Measurements from ENCODE around the gene DNASE1L1. TPM values are rescaled to one million over a fixed set of nuclear protein-coding genes. Genes with fewer than 3 reads are reported as not detected.

DNASE1L1 gene
- total and polyA plus RNA-seq, 5 donors from 2014 or later: 12.2 to 29.7 (median 19.9) TPM

DNA sequence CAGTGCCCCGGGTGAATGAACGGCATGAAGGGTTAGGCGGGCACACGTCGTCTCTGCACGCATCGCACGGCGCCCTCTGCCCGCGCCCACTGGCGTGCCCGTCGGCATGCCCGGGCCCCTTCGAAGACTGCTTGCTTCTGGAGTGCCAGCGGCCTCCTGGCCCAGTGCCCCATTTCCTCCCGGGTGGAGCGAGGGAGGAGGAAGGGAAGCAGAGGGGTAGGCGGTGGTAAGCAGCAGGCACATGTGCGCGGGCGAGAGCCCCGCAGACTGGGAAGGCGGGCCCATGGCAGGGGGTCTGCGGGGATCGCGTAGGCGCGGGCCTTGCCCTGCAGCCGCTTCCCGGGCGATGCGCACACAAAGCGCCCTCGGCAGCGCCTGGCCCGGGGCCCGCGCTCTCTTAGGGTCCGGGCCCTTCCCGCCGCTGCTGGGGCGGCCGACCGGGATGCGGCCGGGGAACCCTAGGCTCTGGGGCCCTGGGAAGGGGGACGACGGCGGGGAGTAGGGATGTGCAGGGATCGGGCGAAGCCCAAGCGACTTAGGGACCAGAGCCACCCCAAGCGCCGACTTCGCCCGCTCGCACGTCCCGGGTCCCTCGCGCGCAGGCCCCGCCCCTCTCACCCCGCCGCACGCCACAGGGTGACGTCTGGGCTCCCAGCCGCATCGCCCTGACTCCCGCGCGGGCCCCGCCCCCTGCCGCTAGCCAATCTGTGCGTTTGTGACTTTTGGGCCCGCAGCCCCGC, 30.8 kb downstream of the DNASE1L1 start:
- ATAC-seq (ENCODE audit: low read depth in 2 of 2) (no peak), DNase-seq (peak in 1 of 3 donors; percentile 50)
- H3K27me3 ChIP-seq (ENCODE audit: control insufficient read depth, insufficient read depth, low read length): no peaks in the 10 kb centered on the region
- H3K27me3 Mint-ChIP-seq: no peaks in the 10 kb centered on the region
- peak overlapping the region; percentile 49 to 90 (median 71) for H3K27ac Mint-ChIP-seq
- peaks cover 4% of the 10 kb centered on the region for H3K36me3 ChIP-seq (ENCODE audit: control insufficient read depth, insufficient read depth, low read length)
- H3K36me3 Mint-ChIP-seq: no peaks in the 10 kb centered on the region
- peaks cover 0 to 28% (median 3%) of the 10 kb centered on the region in 4 donors for H3K4me1 Mint-ChIP-seq
- H3K9me3 Mint-ChIP-seq: peaks cover 0 to 2% (median 0%) of the 10 kb centered on the region in 7 donors
- H3K4me3 Mint-ChIP-seq: peak overlapping the region; percentile 68 to 93 (median 85)
- no peaks in the 10 kb centered on the region for H3K9me3 ChIP-seq (ENCODE audit: control insufficient read depth in 2 of 2, low read length in 2 of 2)
- H3K4me3 ChIP-seq (ENCODE audit: low read depth, low read length): no peak overlapping the region
- peaks cover 39% of the 10 kb centered on the region for H3K4me1 ChIP-seq (ENCODE audit: control insufficient read depth, insufficient read depth, low read length, poor library complexity, severe bottlenecking)
- peak overlapping the region; percentile 95 for H3K27ac ChIP-seq (ENCODE audit: insufficient read depth, low read length, poor library complexity, severe bottlenecking)

- Histone ChIP-seq H3K9me3 (ENCODE audit: control insufficient read depth in 2 of 2, low read length in 2 of 2) (no peaks in the 10 kb centered on the region), H3K4me1 (ENCODE audit: control insufficient read depth, insufficient read depth, low read length, poor library complexity, severe bottlenecking) (peaks cover 51% of the 10 kb centered on the region), H3K27me3 (ENCODE audit: control insufficient read depth, insufficient read depth, low read length) (no peaks in the 10 kb centered on the region), H3K4me3 (ENCODE audit: low read depth, low read length) (no peak overlapping the region), H3K36me3 (ENCODE audit: control insufficient read depth, insufficient read depth, low read length) (peaks cover 4% of the 10 kb centered on the region), H3K27ac (ENCODE audit: insufficient read depth, low read length, poor library complexity, severe bottlenecking) (peak overlapping the region; percentile 95)
- no peaks in the 10 kb centered on the region for H3K27me3 Mint-ChIP-seq
- H3K4me3 Mint-ChIP-seq: peak overlapping the region in 2 of 4 donors; percentile 47 to 93
- DNase-seq (no peak), ATAC-seq (ENCODE audit: low read depth in 2 of 2) (no peak)
- no peaks in the 10 kb centered on the region for H3K36me3 Mint-ChIP-seq
- peak overlapping the region in 2 of 3 donors; percentile 49 to 52 for H3K27ac Mint-ChIP-seq
- H3K4me1 Mint-ChIP-seq: peaks cover 0 to 38% (median 8%) of the 10 kb centered on the region in 4 donors
- peaks cover 0 to 2% (median 0%) of the 10 kb centered on the region in 7 donors for H3K9me3 Mint-ChIP-seq
Observed at GRCh38 chrX:154376774-154377173, 32.3 kb downstream of the DNASE1L1 start.

- Histone ChIP-seq H3K4me3 (ENCODE audit: low read depth, low read length) (no peak overlapping the region), H3K27ac (ENCODE audit: insufficient read depth, low read length, poor library complexity, severe bottlenecking) (peak overlapping the region; percentile 5), H3K36me3 (ENCODE audit: control insufficient read depth, insufficient read depth, low read length) (no peaks in the 10 kb centered on the region), H3K4me1 (ENCODE audit: control insufficient read depth, insufficient read depth, low read length, poor library complexity, severe bottlenecking) (peaks cover 48% of the 10 kb centered on the region), H3K27me3 (ENCODE audit: control insufficient read depth, insufficient read depth, low read length) (no peaks in the 10 kb centered on the region), H3K9me3 (ENCODE audit: control insufficient read depth in 2 of 2, low read length in 2 of 2) (no peaks in the 10 kb centered on the region)
- Mint-ChIP-seq H3K36me3 (no peaks in the 10 kb centered on the region), H3K4me1 (peaks cover 0 to 30% (median 7%) of the 10 kb centered on the region in 4 donors), H3K27ac (no peak overlapping the region), H3K27me3 (no peaks in the 10 kb centered on the region), H3K4me3 (peak overlapping the region in 2 of 4 donors; percentile 8 to 13), H3K9me3 (peaks cover 0 to 2% (median 0%) of the 10 kb centered on the region in 7 donors)
- DNase-seq (no peak), ATAC-seq (ENCODE audit: low read depth in 2 of 2) (no peak)
Observed at GRCh38 chrX:154375156-154375504, 33.9 kb downstream of the DNASE1L1 start.

DNA sequence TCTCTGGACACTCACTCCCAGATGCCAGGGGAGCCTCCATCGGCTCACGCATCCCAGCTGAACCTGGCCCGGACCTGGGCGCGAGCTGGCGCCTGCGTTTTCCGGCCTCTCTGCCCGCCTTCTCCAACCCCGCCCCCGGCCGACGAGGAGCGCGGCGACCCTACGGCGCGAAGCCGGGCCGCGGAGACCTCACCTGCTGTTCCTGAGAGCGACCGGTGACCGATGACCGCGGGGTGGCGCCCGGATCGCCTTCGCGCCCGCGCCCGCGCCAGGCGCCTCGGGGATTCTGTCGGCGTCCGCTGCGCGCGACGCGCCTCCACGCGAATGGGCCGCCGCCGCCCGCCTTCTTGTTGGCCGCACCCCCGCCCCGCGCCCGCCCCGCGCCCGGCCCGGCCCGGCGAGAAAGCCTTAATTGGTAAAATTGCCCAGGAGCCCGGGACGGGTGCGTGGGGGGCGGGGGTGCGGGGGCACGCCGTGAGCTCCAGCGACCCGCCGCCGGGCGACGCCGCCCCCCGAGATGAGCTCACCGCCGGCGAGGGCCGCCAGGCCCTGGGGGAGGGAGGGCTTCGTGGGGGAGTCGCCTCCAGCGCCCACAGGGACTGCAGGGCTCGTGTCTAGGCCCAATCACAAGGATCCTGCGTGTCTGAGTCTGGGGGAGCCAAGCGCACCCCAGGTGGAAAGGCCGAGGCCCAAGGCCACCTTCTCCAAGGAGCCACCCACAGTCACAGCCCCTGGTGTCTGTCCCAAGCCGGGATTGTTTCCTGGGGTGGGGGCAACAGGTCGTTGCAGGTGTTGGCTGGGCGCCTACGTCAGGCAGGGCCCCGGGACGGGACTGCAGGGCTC, 34.5 kb downstream of the DNASE1L1 start, which contains the start of gene FLNA:
TSS of gene FLNA (minus strand) at position 322 of the 843 bp plus-strand sequence. CDS start 3,389 bp downstream, outside the sequence.
- DNase-seq: peak in 1 of 3 donors; percentile 34
- H3K4me3 Mint-ChIP-seq: peak within 1 kb of the TSS; percentile 73 to 100 (median 82)
- Histone ChIP-seq H3K9me3 (ENCODE audit: control insufficient read depth in 2 of 2, low read length in 2 of 2) (no peaks in the 10 kb centered on the region), H3K4me3 (ENCODE audit: low read depth, low read length) (peak within 1 kb of the TSS; percentile 13), H3K27ac (ENCODE audit: insufficient read depth, low read length, poor library complexity, severe bottlenecking) (peak within 1 kb of the TSS; percentile 5), H3K36me3 (ENCODE audit: control insufficient read depth, insufficient read depth, low read length) (no peaks in the 10 kb centered on the region), H3K4me1 (ENCODE audit: control insufficient read depth, insufficient read depth, low read length, poor library complexity, severe bottlenecking) (peaks cover 49% of the 10 kb centered on the region), H3K27me3 (ENCODE audit: control insufficient read depth, insufficient read depth, low read length) (no peaks in the 10 kb centered on the region)
- peaks cover 0 to 32% (median 7%) of the 10 kb centered on the region in 4 donors for H3K4me1 Mint-ChIP-seq
- no peak for ATAC-seq (ENCODE audit: low read depth in 2 of 2)
- peak within 1 kb of the TSS in 2 of 3 donors; percentile 83 to 85 for H3K27ac Mint-ChIP-seq
- H3K36me3 Mint-ChIP-seq: no peaks in the 10 kb centered on the region
- H3K9me3 Mint-ChIP-seq: peaks cover 0 to 2% (median 0%) of the 10 kb centered on the region in 7 donors
- H3K27me3 Mint-ChIP-seq: no peaks in the 10 kb centered on the region

- peak in 1 of 3 donors; percentile 31 for DNase-seq
- Mint-ChIP-seq H3K27me3 (peaks cover under 1% of the 10 kb centered on the region), H3K4me1 (peaks cover 0 to 36% (median 7%) of the 10 kb centered on the region in 4 donors), H3K36me3 (no peaks in the 10 kb centered on the region), H3K4me3 (peak overlapping the region; percentile 73 to 100 (median 82)), H3K9me3 (peaks cover 0 to 2% (median 0%) of the 10 kb centered on the region in 7 donors), H3K27ac (peak overlapping the region in 2 of 3 donors; percentile 83 to 85)
- peaks cover 56% of the 10 kb centered on the region for H3K4me1 ChIP-seq (ENCODE audit: control insufficient read depth, insufficient read depth, low read length, poor library complexity, severe bottlenecking)
- no peaks in the 10 kb centered on the region for H3K27me3 ChIP-seq (ENCODE audit: control insufficient read depth, insufficient read depth, low read length)
- H3K27ac ChIP-seq (ENCODE audit: insufficient read depth, low read length, poor library complexity, severe bottlenecking): peak overlapping the region; percentile 92
- peak overlapping the region; percentile 13 for H3K4me3 ChIP-seq (ENCODE audit: low read depth, low read length)
- no peak for ATAC-seq (ENCODE audit: low read depth in 2 of 2)
- H3K36me3 ChIP-seq (ENCODE audit: control insufficient read depth, insufficient read depth, low read length): no peaks in the 10 kb centered on the region
- no peaks in the 10 kb centered on the region for H3K9me3 ChIP-seq (ENCODE audit: control insufficient read depth in 2 of 2, low read length in 2 of 2)
Observed at GRCh38 chrX:154373340-154374306, 35.4 kb downstream of the DNASE1L1 start.

DNA sequence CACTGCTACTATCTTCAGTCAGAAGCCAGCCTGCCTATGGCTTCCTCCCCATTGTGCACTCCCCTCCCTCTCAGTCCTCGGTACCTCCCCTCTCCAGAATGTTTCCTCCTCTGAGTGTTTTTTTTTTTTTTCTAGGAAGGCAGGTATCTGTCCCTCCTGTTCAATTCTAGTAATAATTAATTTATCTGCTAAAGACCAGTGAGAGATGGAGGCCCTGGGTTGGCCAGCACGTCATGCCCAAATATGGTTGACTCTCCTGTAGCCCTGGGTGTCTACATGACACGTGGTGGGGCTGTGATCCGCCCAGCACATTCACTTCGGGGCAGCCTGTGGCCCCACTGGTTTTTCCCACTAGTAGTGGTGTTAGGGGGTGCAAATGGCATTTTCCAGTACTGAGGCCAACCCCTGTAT, 36.4 kb downstream of the DNASE1L1 start:
- Mint-ChIP-seq H3K27me3 (peaks cover 8% of the 10 kb centered on the region), H3K4me3 (peak overlapping the region; percentile 81 to 100 (median 90)), H3K36me3 (no peaks in the 10 kb centered on the region), H3K4me1 (peaks cover 0 to 42% (median 7%) of the 10 kb centered on the region in 4 donors), H3K27ac (peak overlapping the region; percentile 76 to 85 (median 83)), H3K9me3 (peaks cover 0 to 2% (median 0%) of the 10 kb centered on the region in 7 donors)
- H3K27ac ChIP-seq (ENCODE audit: insufficient read depth, low read length, poor library complexity, severe bottlenecking): peak overlapping the region; percentile 92
- DNase-seq (peak in 2 of 3 donors; percentile 40 to 80), ATAC-seq (ENCODE audit: low read depth in 2 of 2) (no peak)
- H3K4me3 ChIP-seq (ENCODE audit: low read depth, low read length): no peak overlapping the region
- no peaks in the 10 kb centered on the region for H3K9me3 ChIP-seq (ENCODE audit: control insufficient read depth in 2 of 2, low read length in 2 of 2)
- no peaks in the 10 kb centered on the region for H3K36me3 ChIP-seq (ENCODE audit: control insufficient read depth, insufficient read depth, low read length)
- H3K27me3 ChIP-seq (ENCODE audit: control insufficient read depth, insufficient read depth, low read length): no peaks in the 10 kb centered on the region
- peaks cover 58% of the 10 kb centered on the region for H3K4me1 ChIP-seq (ENCODE audit: control insufficient read depth, insufficient read depth, low read length, poor library complexity, severe bottlenecking)
